Left ventricle myocardium inferior (tissue), 1 donor: ENCODE data around the gene DCAF7. TPM values are rescaled to one million over a fixed set of nuclear protein-coding genes. Genes with fewer than 3 reads are reported as not detected.

Experiments
- DNase-seq: peaks from one replicate; pipeline ENCODE4 v3.0.0-alpha.2; 2020
- H3K27ac ChIP-seq: fragments of 200-600 bp; replicated peaks from 2 replicates; pipeline ENCODE4 v1.8.0; 2021
- H3K27me3 ChIP-seq: fragments of 200-600 bp; 2 replicates; pipeline ENCODE4 v1.8.0; 2021; ENCODE audit warnings: low read depth
- H3K36me3 ChIP-seq: fragments of 200-600 bp; 2 replicates; pipeline ENCODE4 v1.8.0; 2021
- H3K4me1 ChIP-seq: fragments of 200-600 bp; 2 replicates; pipeline ENCODE4 v1.8.0; 2021
- H3K4me3 ChIP-seq: fragments of 200-600 bp; 2 replicates; pipeline ENCODE4 v1.8.0; 2021; ENCODE audit warnings: mild to moderate bottlenecking, moderate library complexity
- H3K9me3 ChIP-seq: fragments of 200-600 bp; replicated peaks from 2 replicates; pipeline ENCODE4 v1.8.0; 2021
- CTCF ChIP-seq: fragments of 200-600 bp; IDR thresholded peaks from 2 replicates; pipeline ENCODE4 v1.8.0; 2021; ENCODE audit warnings: antibody characterized with exemption, mild to moderate bottlenecking, borderline replicate concordance
- intact Hi-C: fragments of 100-400 bp; cut with micrococcal nuclease; formaldehyde crosslinking; loops from one replicate; pipeline ENCODE4 v1.11.0; 2022
- total RNA-seq: library from RNA; stranded (reverse); fragmentation: NEBNext Ultra II Directional; extraction: Animal tissue kit (Norgen Biotek cat#: 25700); gene quantifications from one replicate; pipeline ENCODE4 v1.2.1, GENCODE V29; 2021
- donor health status: DM: no; HTN: yes; CAD: no; lungs with severe emphysema.

Gene DCAF7
- total RNA-seq, 1 donor from 2014 or later = 45.7 TPM

- intact Hi-C loops = no loop called here
- no peaks in the 10 kb centered on the region for H3K9me3 ChIP-seq
- H3K4me3 ChIP-seq = no peak overlapping the region
- peaks cover 36% of the 10 kb centered on the region for H3K27me3 ChIP-seq
- no peak overlapping the region for H3K27ac ChIP-seq
- peaks cover 4% of the 10 kb centered on the region for H3K4me1 ChIP-seq
- no peak for DNase-seq
- H3K36me3 ChIP-seq = no peaks in the 10 kb centered on the region
- no peak for TF ChIP-seq CTCF
These were observed 22.1 kb upstream of the DCAF7 start for GRCh38 chr17:63528183-63528582.

GRCh38 chr17:63529711-63530556 is 20.3 kb upstream of the DCAF7 start:
- Histone ChIP-seq H3K9me3 (no peaks in the 10 kb centered on the region), H3K4me1 (no peaks in the 10 kb centered on the region), H3K36me3 (no peaks in the 10 kb centered on the region), H3K27me3 (peaks cover 28% of the 10 kb centered on the region), H3K27ac (no peak overlapping the region), H3K4me3 (no peak overlapping the region)
- DNase-seq = no peak
- intact Hi-C loops = no loop called here
- TF ChIP-seq CTCF = no peak

- DNase-seq = no peak
- no peak for TF ChIP-seq CTCF
- Histone ChIP-seq H3K27ac (no peak overlapping the region), H3K27me3 (peaks cover 29% of the 10 kb centered on the region), H3K36me3 (no peaks in the 10 kb centered on the region), H3K9me3 (no peaks in the 10 kb centered on the region), H3K4me1 (no peaks in the 10 kb centered on the region), H3K4me3 (no peak overlapping the region)
- intact Hi-C loops = no loop called here
These were observed 19.7 kb upstream of the DCAF7 start for GRCh38 chr17:63530557-63531021.

GRCh38 chr17:63531022-63531965 is 19.0 kb upstream of the DCAF7 start:
- H3K27ac ChIP-seq = no peak overlapping the region
- intact Hi-C loops = no loop called here
- no peak for DNase-seq

More at GRCh38 chr17:63531022-63531965, 19.0 kb upstream of the DCAF7 start:
- no peaks in the 10 kb centered on the region for H3K36me3 ChIP-seq
- H3K4me3 ChIP-seq = no peak overlapping the region
- no peak for TF ChIP-seq CTCF
- peaks cover 30% of the 10 kb centered on the region for H3K27me3 ChIP-seq
- no peaks in the 10 kb centered on the region for H3K4me1 ChIP-seq
- H3K9me3 ChIP-seq = no peaks in the 10 kb centered on the region
